Hepatocyte (in vitro differentiated cells): Measurements from ENCODE around the gene MYMX.

Experiments used
- CTCF ChIP-seq: fragments of 200-600 bp; sonication (generic); IDR thresholded peaks from 2 replicates; pipeline ENCODE4 v1.5.1; 2016; ENCODE audit warnings: antibody characterized with exemption, mild to moderate bottlenecking; ENCODE audit not compliant: poor library complexity
- EZH2 ChIP-seq: fragments of 200-600 bp; sonication (generic); IDR thresholded peaks from 2 replicates; pipeline ENCODE4 v1.6.1; 2016; ENCODE audit warnings: antibody characterized with exemption, mild to moderate bottlenecking, borderline replicate concordance

DNA sequence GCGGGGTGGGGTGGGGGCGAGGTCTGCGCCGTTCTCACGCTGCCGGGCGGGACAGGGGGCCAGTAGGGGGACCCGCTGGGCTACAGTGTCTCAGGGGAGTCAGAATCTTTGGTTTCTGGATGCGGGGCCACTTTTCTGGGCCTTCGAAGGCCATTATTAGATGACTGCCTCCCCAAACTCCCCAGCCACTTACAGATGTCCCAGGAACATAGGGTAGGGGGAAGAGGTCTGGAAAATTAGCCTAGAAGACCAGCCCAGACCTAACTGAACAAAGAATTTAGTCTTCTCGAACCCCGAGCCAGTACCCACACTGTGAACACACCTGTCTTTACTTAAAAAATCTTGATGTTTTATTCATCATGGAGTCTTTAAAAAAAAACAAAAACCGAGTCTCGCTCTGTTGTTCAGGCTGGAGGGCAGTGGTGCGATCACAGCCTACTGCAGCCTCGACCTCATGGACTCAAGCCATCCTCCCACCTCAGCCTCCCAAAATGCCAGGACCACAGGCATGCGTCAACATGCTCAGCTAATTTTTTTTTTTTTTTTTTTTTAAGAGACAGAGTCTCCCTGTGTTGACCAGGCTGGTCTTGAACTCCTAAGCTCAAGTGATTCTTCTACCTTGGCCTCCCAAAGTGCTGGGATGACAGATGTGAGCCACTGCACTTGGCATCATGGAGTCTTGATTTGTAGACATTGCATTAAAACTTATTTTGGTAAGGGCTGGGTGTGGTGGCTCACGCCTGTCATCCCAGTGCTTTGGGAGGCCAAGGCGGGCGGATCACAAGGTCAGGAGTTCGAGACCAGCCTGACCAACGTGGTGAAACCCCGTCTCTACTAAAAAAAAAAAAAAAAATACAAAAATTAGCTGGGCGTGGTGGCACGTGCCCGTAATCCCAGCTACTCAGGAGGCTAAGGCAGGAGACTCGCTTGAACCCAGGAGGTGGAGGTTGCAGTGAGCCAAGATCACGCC, 3.4 kb downstream of the MYMX start:
- TF ChIP-seq EZH2 (no peak), CTCF (peak; percentile 4)
